ENCODE measurements around the gene MPC1L.

GRCh38 chrX:40628506-40628905, 5.3 kb downstream of the MPC1L start:
- TF ChIP-seq CTCF (conservative IDR thresholded peaks at IDR 0.05; ENCODE audit: low read depth in 2 of 2) = no peak
- TF ChIP-seq POLR2AphosphoS5 (IDR thresholded peaks at IDR 0.05; ENCODE audit: low read depth) = no peak
- TF ChIP-seq REST (IDR thresholded peaks at IDR 0.05; ENCODE audit: unreplicated experiment) = no peak
- no peak for TF ChIP-seq EZH2 (IDR thresholded peaks at IDR 0.05; ENCODE audit: low read depth, unreplicated experiment)
- TF ChIP-seq EZH2phosphoT487 (IDR thresholded peaks at IDR 0.05; ENCODE audit: unreplicated experiment) = no peak
- TF ChIP-seq NANOG (IDR thresholded peaks at IDR 0.05; ENCODE audit: borderline replicate concordance) = no peak
- no peak for TF ChIP-seq JUNB (IDR thresholded peaks at IDR 0.05; ENCODE audit: unreplicated experiment)
- TF ChIP-seq STAT1 (IDR thresholded peaks at IDR 0.05; ENCODE audit: unreplicated experiment) = no peak
- no peak for TF ChIP-seq ZNF114 (CRISPR knock-in tag; IDR thresholded peaks at IDR 0.05)
- no peak for TF ChIP-seq CREB1 (CRISPR knock-in tag; IDR thresholded peaks at IDR 0.05; ENCODE audit: low read depth)
